Loucy (cell line): ENCODE results near the gene TMEM167A.

Experiments
- CTCF ChIP-seq: fragments of 200-600 bp; sonication (generic); conservative IDR thresholded peaks from 2 replicates; pipeline ENCODE4 v1.5.1; 2014; ENCODE audit warnings: mild to moderate bottlenecking, antibody characterized with exemption, low read length
- EZH2phosphoT487 ChIP-seq: fragments of 200-600 bp; IDR thresholded peaks from 2 replicates; pipeline ENCODE4 v1.6.1; 2018; ENCODE audit warnings: antibody characterized with exemption, mild to moderate bottlenecking, moderate library complexity, borderline replicate concordance

GRCh38 chr5:83085106-83085505 lies 7.9 kb upstream of the TMEM167A start:
- TF ChIP-seq CTCF, result no peak
- TF ChIP-seq EZH2phosphoT487, result no peak
